ENCODE measurements around the gene CYSLTR2.

DNA sequence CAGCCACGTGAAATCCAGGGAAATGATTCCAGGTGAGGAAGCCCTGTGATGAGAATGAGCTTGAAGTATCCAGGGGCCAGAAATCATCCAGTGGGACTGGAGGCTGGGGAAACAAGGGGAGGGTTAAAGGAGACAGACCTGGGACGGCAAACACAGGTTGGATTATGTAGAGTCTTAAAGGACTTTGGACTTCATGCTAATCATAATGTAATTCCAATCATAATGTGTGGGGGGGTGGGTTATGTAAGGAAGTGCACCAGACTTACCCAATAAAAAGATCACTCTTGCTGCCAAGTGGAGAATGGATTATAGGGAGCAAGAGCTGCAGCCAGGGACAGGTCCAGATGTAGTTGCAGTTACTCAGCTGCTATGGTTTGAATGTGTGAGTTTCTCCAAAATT, 16.1 kb upstream of the CYSLTR2 start:
- TF ChIP-seq ZNF791 (tag by site-specific recombination; IDR thresholded peaks at IDR 0.05) = no peak
- TF ChIP-seq, protein P1, sequence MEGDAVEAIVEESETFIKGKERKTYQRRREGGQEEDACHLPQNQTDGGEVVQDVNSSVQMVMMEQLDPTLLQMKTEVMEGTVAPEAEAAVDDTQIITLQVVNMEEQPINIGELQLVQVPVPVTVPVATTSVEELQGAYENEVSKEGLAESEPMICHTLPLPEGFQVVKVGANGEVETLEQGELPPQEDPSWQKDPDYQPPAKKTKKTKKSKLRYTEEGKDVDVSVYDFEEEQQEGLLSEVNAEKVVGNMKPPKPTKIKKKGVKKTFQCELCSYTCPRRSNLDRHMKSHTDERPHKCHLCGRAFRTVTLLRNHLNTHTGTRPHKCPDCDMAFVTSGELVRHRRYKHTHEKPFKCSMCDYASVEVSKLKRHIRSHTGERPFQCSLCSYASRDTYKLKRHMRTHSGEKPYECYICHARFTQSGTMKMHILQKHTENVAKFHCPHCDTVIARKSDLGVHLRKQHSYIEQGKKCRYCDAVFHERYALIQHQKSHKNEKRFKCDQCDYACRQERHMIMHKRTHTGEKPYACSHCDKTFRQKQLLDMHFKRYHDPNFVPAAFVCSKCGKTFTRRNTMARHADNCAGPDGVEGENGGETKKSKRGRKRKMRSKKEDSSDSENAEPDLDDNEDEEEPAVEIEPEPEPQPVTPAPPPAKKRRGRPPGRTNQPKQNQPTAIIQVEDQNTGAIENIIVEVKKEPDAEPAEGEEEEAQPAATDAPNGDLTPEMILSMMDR (tag by site-specific recombination; IDR thresholded peaks at IDR 0.05) = no peak
- no peak for TF ChIP-seq ZNF37A (tag by site-specific recombination; IDR thresholded peaks at IDR 0.05)
- TF ChIP-seq ZNF239 (tag by site-specific recombination; IDR thresholded peaks at IDR 0.05) = no peak
- TF ChIP-seq ZNF214 (tag by site-specific recombination; IDR thresholded peaks at IDR 0.05; ENCODE audit: borderline replicate concordance) = no peak
- TF ChIP-seq, protein P2, sequence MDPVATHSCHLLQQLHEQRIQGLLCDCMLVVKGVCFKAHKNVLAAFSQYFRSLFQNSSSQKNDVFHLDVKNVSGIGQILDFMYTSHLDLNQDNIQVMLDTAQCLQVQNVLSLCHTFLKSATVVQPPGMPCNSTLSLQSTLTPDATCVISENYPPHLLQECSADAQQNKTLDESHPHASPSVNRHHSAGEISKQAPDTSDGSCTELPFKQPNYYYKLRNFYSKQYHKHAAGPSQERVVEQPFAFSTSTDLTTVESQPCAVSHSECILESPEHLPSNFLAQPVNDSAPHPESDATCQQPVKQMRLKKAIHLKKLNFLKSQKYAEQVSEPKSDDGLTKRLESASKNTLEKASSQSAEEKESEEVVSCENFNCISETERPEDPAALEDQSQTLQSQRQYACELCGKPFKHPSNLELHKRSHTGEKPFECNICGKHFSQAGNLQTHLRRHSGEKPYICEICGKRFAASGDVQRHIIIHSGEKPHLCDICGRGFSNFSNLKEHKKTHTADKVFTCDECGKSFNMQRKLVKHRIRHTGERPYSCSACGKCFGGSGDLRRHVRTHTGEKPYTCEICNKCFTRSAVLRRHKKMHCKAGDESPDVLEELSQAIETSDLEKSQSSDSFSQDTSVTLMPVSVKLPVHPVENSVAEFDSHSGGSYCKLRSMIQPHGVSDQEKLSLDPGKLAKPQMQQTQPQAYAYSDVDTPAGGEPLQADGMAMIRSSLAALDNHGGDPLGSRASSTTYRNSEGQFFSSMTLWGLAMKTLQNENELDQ (tag by site-specific recombination; IDR thresholded peaks at IDR 0.05; ENCODE audit: low read depth) = no peak
- no peak for TF ChIP-seq ZNF530 (tag by site-specific recombination; IDR thresholded peaks at IDR 0.05; ENCODE audit: low read depth)
- TF ChIP-seq, protein P3, sequence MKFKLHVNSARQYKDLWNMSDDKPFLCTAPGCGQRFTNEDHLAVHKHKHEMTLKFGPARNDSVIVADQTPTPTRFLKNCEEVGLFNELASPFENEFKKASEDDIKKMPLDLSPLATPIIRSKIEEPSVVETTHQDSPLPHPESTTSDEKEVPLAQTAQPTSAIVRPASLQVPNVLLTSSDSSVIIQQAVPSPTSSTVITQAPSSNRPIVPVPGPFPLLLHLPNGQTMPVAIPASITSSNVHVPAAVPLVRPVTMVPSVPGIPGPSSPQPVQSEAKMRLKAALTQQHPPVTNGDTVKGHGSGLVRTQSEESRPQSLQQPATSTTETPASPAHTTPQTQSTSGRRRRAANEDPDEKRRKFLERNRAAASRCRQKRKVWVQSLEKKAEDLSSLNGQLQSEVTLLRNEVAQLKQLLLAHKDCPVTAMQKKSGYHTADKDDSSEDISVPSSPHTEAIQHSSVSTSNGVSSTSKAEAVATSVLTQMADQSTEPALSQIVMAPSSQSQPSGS (tag by site-specific recombination; IDR thresholded peaks at IDR 0.05; ENCODE audit: low read depth) = no peak
- no peak for TF ChIP-seq ZNF266 (tag by site-specific recombination; IDR thresholded peaks at IDR 0.05; ENCODE audit: low read depth)
- no peak for TF ChIP-seq YY1 (tag by site-specific recombination; IDR thresholded peaks at IDR 0.05)
- TF ChIP-seq ZNF624 (tag by site-specific recombination; IDR thresholded peaks at IDR 0.05) = no peak
- TF ChIP-seq, protein P4, sequence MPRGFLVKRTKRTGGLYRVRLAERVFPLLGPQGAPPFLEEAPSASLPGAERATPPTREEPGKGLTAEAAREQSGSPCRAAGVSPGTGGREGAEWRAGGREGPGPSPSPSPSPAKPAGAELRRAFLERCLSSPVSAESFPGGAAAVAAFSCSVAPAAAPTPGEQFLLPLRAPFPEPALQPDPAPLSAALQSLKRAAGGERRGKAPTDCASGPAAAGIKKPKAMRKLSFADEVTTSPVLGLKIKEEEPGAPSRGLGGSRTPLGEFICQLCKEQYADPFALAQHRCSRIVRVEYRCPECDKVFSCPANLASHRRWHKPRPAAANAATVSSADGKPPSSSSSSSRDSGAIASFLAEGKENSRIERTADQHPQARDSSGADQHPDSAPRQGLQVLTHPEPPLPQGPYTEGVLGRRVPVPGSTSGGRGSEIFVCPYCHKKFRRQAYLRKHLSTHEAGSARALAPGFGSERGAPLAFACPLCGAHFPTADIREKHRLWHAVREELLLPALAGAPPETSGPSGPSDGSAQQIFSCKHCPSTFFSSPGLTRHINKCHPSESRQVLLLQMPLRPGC (tag by site-specific recombination; IDR thresholded peaks at IDR 0.05) = no peak

Measured in HEK293 (cell line).